H1 (cell line): ENCODE measurements around the gene CRAT. TPM values are rescaled to one million over a fixed set of nuclear protein-coding genes. Genes with fewer than 3 reads are reported as not detected.

Experiments
- CTCF ChIA-PET: fragments of 300-600 bp; sonication (Branson Sonifier 250); formaldehyde crosslinking; loops from one replicate; lab custom pipeline; 2021; ENCODE audit not compliant: partially characterized antibody; lab: Charles Lee
- POLR2A ChIA-PET: fragments of 300-600 bp; sonication (Branson Sonifier 250); formaldehyde crosslinking; loops from one replicate; lab custom pipeline; 2021; ENCODE audit warnings: inconsistent platforms; ENCODE audit not compliant: partially characterized antibody; lab: Charles Lee
- DNase-seq, 2 experiments: peaks; one replicate each; pipeline versions ENCODE4 v3.0.0 to v3.0.0-alpha.2; 2010 to 2022; ENCODE audit warnings: low spot score in 2 of 2, low read depth in 1 of 2, mixed read lengths in 1 of 2
- FAIRE-seq: peaks from 2 replicates; lab custom pipeline; 2011; peaks lifted over from hg19 to GRCh38; lab: Jason Lieb, UNC
- H2AFZ ChIP-seq: 2 replicates; pipeline ENCODE4 v1.8.1; 2012; ENCODE audit warnings: low read length, inconsistent platforms
- H2AK5ac ChIP-seq: 2 replicates; pipeline ENCODE4 v1.6.1; 2013; ENCODE audit warnings: low read depth, low read length
- H2BK120ac ChIP-seq: replicated peaks from 2 replicates; pipeline ENCODE3; 2013; ENCODE audit warnings: low read depth, low read length, inconsistent platforms
- H2BK12ac ChIP-seq: 2 replicates; pipeline ENCODE4 v1.6.1; 2013; ENCODE audit warnings: low read depth, low read length
- H2BK15ac ChIP-seq: 2 replicates; pipeline ENCODE4 v1.6.1; 2013; ENCODE audit warnings: low read length
- H2BK20ac ChIP-seq: 2 replicates; pipeline ENCODE4 v1.6.1; 2013; ENCODE audit warnings: low read length
- H2BK5ac ChIP-seq: 2 replicates; pipeline ENCODE4 v1.6.1; 2013; ENCODE audit warnings: low read depth, low read length
- H3K14ac ChIP-seq: 2 replicates; pipeline ENCODE4 v1.6.1; 2013; ENCODE audit warnings: inconsistent platforms; ENCODE audit not compliant: insufficient read length
- H3K18ac ChIP-seq: 2 replicates; pipeline ENCODE4 v1.6.1; 2013; ENCODE audit warnings: low read length; ENCODE audit errors: extremely low read depth
- H3K23ac ChIP-seq: 2 replicates; pipeline ENCODE4 v1.6.1; 2013; ENCODE audit warnings: inconsistent platforms; ENCODE audit not compliant: insufficient read length
- H3K23me2 ChIP-seq: 2 replicates; pipeline ENCODE4 v1.6.1; 2013; ENCODE audit warnings: low read depth, low read length
- H3K27ac ChIP-seq: 2 replicates; pipeline ENCODE4 v1.6.1; 2011; ENCODE audit warnings: low read depth, low read length, inconsistent platforms
- H3K27me3 ChIP-seq, 4 experiments: replicated peaks in 1 of 4; 1 replicate in 1 of 4; 2 replicates in 3 of 4; pipeline versions ENCODE4 v1.6.1 to v1.8.1; 2011 to 2013; ENCODE audit warnings: low read length in 3 of 4, mild to moderate bottlenecking in 3 of 4, inconsistent platforms in 2 of 4, mixed read lengths in 2 of 4, moderate library complexity in 1 of 4; ENCODE audit not compliant: control insufficient read depth in 3 of 4, insufficient read depth in 3 of 4; ENCODE audit errors: extremely low read depth in 1 of 4
- H3K36me3 ChIP-seq, 4 experiments: 2 replicates each; pipeline versions ENCODE4 v1.6.1 to v1.8.1; 2011 to 2013; ENCODE audit warnings: mild to moderate bottlenecking in 4 of 4, low read length in 3 of 4, moderate library complexity in 2 of 4, control low read depth in 1 of 4, inconsistent platforms in 1 of 4; ENCODE audit not compliant: insufficient read depth in 4 of 4, control insufficient read depth in 2 of 4
- H3K4ac ChIP-seq: replicated peaks from 2 replicates; pipeline ENCODE3; 2013; ENCODE audit warnings: low read length, low read depth, mixed read lengths, inconsistent platforms; ENCODE audit not compliant: insufficient read length
- H3K4me1 ChIP-seq, 4 experiments: replicated peaks in 1 of 4; 1 replicate in 1 of 4; 2 replicates in 3 of 4; pipeline versions ENCODE4 v1.6.1 to v1.8.1; 2011 to 2013; ENCODE audit warnings: low read length in 3 of 4, inconsistent platforms in 2 of 4, mixed read lengths in 1 of 4; ENCODE audit not compliant: insufficient read depth in 4 of 4, control insufficient read depth in 3 of 4
- H3K4me2 ChIP-seq, 2 experiments: 2 replicates each; pipeline versions ENCODE4 v1.6.1 to v1.8.1; 2011 to 2013; ENCODE audit warnings: low read depth in 2 of 2, low read length in 2 of 2, control low read depth in 1 of 2, inconsistent platforms in 1 of 2, mild to moderate bottlenecking in 1 of 2; ENCODE audit not compliant: insufficient read depth in 1 of 2
- H3K4me3 ChIP-seq, 4 experiments: fragments of 200-600, 300-600 bp in 1 of 4; sonication (generic), shearing (Covaris generic), sonication (Bioruptor Twin) in 1 of 4; 2 replicates each; pipeline versions ENCODE4 v1.5.1 to v1.8.1; 2011 to 2016; ENCODE audit warnings: low read length in 4 of 4, low read depth in 3 of 4, control low read depth in 2 of 4, inconsistent platforms in 2 of 4, mild to moderate bottlenecking in 2 of 4, mixed read lengths in 1 of 4, moderate library complexity in 1 of 4; ENCODE audit not compliant: insufficient read depth in 2 of 4; ENCODE audit errors: extremely low read depth in 1 of 4
- H3K56ac ChIP-seq: replicated peaks from 2 replicates; pipeline ENCODE3; 2013; ENCODE audit warnings: low read depth, mild to moderate bottlenecking, mixed read lengths, low read length, inconsistent platforms; ENCODE audit not compliant: insufficient read length
- H3K79me1 ChIP-seq: 2 replicates; pipeline ENCODE4 v1.6.1; 2013; ENCODE audit warnings: low read depth, low read length, control low read depth
- H3K79me2 ChIP-seq, 2 experiments: 2 replicates each; pipeline versions ENCODE4 v1.6.1 to v1.8.1; 2012 to 2013; ENCODE audit warnings: low read length in 2 of 2, mild to moderate bottlenecking in 2 of 2, inconsistent platforms in 1 of 2; ENCODE audit not compliant: insufficient read depth in 2 of 2, control insufficient read depth in 1 of 2
- H3K9ac ChIP-seq, 4 experiments: replicated peaks in 1 of 4; 1 replicate in 1 of 4; 2 replicates in 3 of 4; pipeline versions ENCODE4 v1.6.1 to v1.8.1; 2011 to 2013; ENCODE audit warnings: low read depth in 3 of 4, low read length in 3 of 4, control low read depth in 2 of 4, mild to moderate bottlenecking in 2 of 4, moderate library complexity in 2 of 4, inconsistent platforms in 1 of 4; ENCODE audit errors: extremely low read depth in 1 of 4
- H3K9me3 ChIP-seq, 2 experiments: 2 replicates each; pipeline versions ENCODE4 v1.6.1 to v1.8.1; 2012 to 2013; ENCODE audit warnings: mild to moderate bottlenecking in 2 of 2, moderate library complexity in 2 of 2, control low read depth in 1 of 2, inconsistent platforms in 1 of 2, low read depth in 1 of 2, low read length in 1 of 2, mixed read lengths in 1 of 2; ENCODE audit not compliant: insufficient read depth in 2 of 2
- H4K20me1 ChIP-seq, 2 experiments: replicated peaks in 1 of 2; 2 replicates each; pipeline versions ENCODE3 to v1.8.1; 2011 to 2013; ENCODE audit warnings: inconsistent platforms in 2 of 2, low read length in 2 of 2, mild to moderate bottlenecking in 1 of 2; ENCODE audit not compliant: insufficient read depth in 2 of 2, control insufficient read depth in 1 of 2
- H4K5ac ChIP-seq: 2 replicates; pipeline ENCODE4 v1.6.1; 2013; ENCODE audit warnings: low read length, low read depth, mixed read lengths, inconsistent platforms; ENCODE audit not compliant: insufficient read length
- H4K8ac ChIP-seq: 2 replicates; pipeline ENCODE4 v1.8.0; 2013; ENCODE audit warnings: mild to moderate bottlenecking, moderate library complexity, low read length, inconsistent platforms; ENCODE audit not compliant: insufficient read depth; ENCODE audit errors: extremely low read depth
- H4K91ac ChIP-seq: replicated peaks from 2 replicates; pipeline ENCODE3; 2013; ENCODE audit warnings: low read length, mixed read lengths, inconsistent platforms; ENCODE audit not compliant: insufficient read length
- ASH2L ChIP-seq: fragments of 200-600, 300-600 bp; sonication (generic); IDR thresholded peaks from one replicate; pipeline ENCODE4 v1.7.1; 2017; ENCODE audit warnings: low read length
- BRCA1 ChIP-seq: IDR thresholded peaks from 2 replicates; pipeline ENCODE4 v1.6.1; 2012; ENCODE audit warnings: low read depth, low read length, improper control_type of control experiment
- CHD1 ChIP-seq: IDR thresholded peaks from 2 replicates; pipeline ENCODE4 v1.6.1; 2012; ENCODE audit warnings: low read depth, low read length, improper control_type of control experiment
- CREB1 ChIP-seq: IDR thresholded peaks from 2 replicates; pipeline ENCODE4 v1.6.1; 2012; ENCODE audit warnings: inconsistent platforms
- KDM1A ChIP-seq: fragments of 200-600, 300-600 bp; sonication (generic); IDR thresholded peaks from 2 replicates; pipeline ENCODE4 v1.7.1; 2016; ENCODE audit warnings: mild to moderate bottlenecking, low read length, borderline replicate concordance
- RBBP5 ChIP-seq: IDR thresholded peaks from 2 replicates; pipeline ENCODE4 v1.7.1; 2012; ENCODE audit warnings: low read depth, mild to moderate bottlenecking, inconsistent platforms, low read length, moderate library complexity, borderline replicate concordance
- RFX5 ChIP-seq: IDR thresholded peaks from 2 replicates; pipeline ENCODE4 v1.6.1; 2011; ENCODE audit warnings: low read depth, low read length, improper control_type of control experiment, borderline replicate concordance
- SP2 ChIP-seq: IDR thresholded peaks from 2 replicates; pipeline ENCODE4 v1.6.1; 2012; ENCODE audit warnings: mild to moderate bottlenecking, low read length, inconsistent platforms
- WGBS, 2 experiments: shearing (Covaris generic) in 1 of 2; methylation state at CpG; one replicate each; pipeline versions ENCODE4 v1.1.6 to v1.1.7; 2013 to 2015; ENCODE audit warnings: low lambda C conversion rate in 2 of 2, mixed read lengths in 2 of 2, inconsistent platforms in 1 of 2, low coverage in 1 of 2, missing lambda C conversion rate in 1 of 2; ENCODE audit not compliant: insufficient replicate concordance in 2 of 2, insufficient coverage in 1 of 2, insufficient read length in 1 of 2; ENCODE audit errors: extremely low coverage in 1 of 2, missing lambda C conversion rate in 1 of 2; 5-methylcytosine and 5-hydroxymethylcytosine counted together
- polyA plus RNA-seq, 7 experiments: library from polyadenylated mRNA; depleted of rRNA in 3 of 7; stranded (reverse) in 5 of 7; unstranded in 2 of 7; fragments of >200 nt in 5 of 7; fragments of 200-250 nt in 2 of 7; gene quantifications; 1 replicate in 5 of 7; 2 replicates in 1 of 7; 4 replicates in 1 of 7; pipeline versions ENCODE4 v1.2.1 to v1.2.3, GENCODE V29; 2011 to 2013; ENCODE audit warnings: missing spikeins in 2 of 7, mixed read lengths in 2 of 7
- total RNA-seq: library from RNA; stranded (reverse); fragmentation: NEBNext Ultra II Directional; extraction: Animal tissue kit (Norgen Biotek cat#: 25700); gene quantifications from 2 replicates; pipeline ENCODE4 v1.2.1, GENCODE V29; 2021

CRAT gene
- total and polyA plus RNA-seq, 2 of the 8 experiments (the other 6 are each of a cell fraction or from before 2014, with no cell fraction given), result 8.2 to 17.3 TPM

DNA sequence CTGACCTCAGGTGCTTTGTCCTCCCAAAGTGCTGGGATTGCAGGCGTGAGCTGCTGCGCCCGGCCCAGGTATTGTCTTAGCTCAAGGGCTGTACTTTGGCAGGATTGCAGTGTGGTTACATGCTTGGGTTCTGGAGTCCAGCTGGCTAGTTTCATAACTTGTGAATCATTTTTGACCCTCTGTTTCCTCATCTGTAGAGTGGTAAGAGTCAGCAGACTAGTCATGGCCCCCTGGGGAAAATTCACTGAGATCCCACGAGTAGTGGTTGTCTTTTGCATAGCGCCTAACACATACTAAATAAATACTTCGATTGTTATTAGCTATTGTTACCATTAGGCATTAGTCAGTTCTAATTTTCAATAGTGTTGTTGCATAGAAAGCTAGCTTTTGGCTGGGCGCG, 14.9 kb upstream of the CRAT start:
- H3K4me3 ChIP-seq, result no peak overlapping the region
- H3K56ac ChIP-seq, result no peak overlapping the region
- no peak overlapping the region for H3K23ac ChIP-seq
- H2AFZ ChIP-seq, result no peak overlapping the region
- H2BK12ac ChIP-seq, result no peak overlapping the region
- H3K4ac ChIP-seq, result no peak overlapping the region
- H3K4me2 ChIP-seq, result no peak overlapping the region; a peak in 1 of 4 replicates
- ChIA-PET CTCF (interaction anchor here (0.6 to 12.2 kb wide), 7 partner anchors 8 to 517 kb away, joined by 3 to 169 read pairs (median 3); no protein-coding TSS in a partner anchor), POLR2A (interaction anchor here (0.6 to 2.0 kb wide), 5 partner anchors 13 to 157 kb away, joined by 3 to 8 read pairs (median 4); partner anchors contain the start of gene IER5L)
- H3K4me1 ChIP-seq, result peaks cover 9 to 18% (median 12%) of the 10 kb centered on the region in 4 experiments
- FAIRE-seq, result no peak
- peaks cover 3 to 26% of the 10 kb centered on the region in 2 experiments; a peak in 2 of 4 replicates for H3K79me2 ChIP-seq
- 91% methylated on average over 8 of the region's 8 CpGs; no CpG with 5 or more reads in 1 of the 2 experiments for WGBS, 2 experiments
- no peak overlapping the region for H2BK5ac ChIP-seq
- no peak overlapping the region for H2BK120ac ChIP-seq
- H3K23me2 ChIP-seq, result no peaks in the 10 kb centered on the region
- TF ChIP-seq BRCA1, result no peak
- no peak for TF ChIP-seq CHD1
- no peak for TF ChIP-seq KDM1A
- TF ChIP-seq SP2, result no peak
- TF ChIP-seq RFX5, result no peak
- TF ChIP-seq ASH2L, result no peak
- no peak for TF ChIP-seq CREB1
- no peak for TF ChIP-seq RBBP5
- TF ChIP-seq, all 59 proteins: peak for 0
- no peak overlapping the region for H4K5ac ChIP-seq
- H3K14ac ChIP-seq, result no peak overlapping the region
- H4K91ac ChIP-seq, result no peak overlapping the region
- no peak overlapping the region for H2AK5ac ChIP-seq
- peaks cover 12 to 51% (median 23%) of the 10 kb centered on the region in 4 experiments; a peak in 6 of 8 replicates for H3K36me3 ChIP-seq
- H3K79me1 ChIP-seq, result peaks cover 15% of the 10 kb centered on the region
- peaks cover 0 to 4% of the 10 kb centered on the region in 2 experiments for H4K20me1 ChIP-seq
- no peak overlapping the region for H2BK20ac ChIP-seq
- H3K18ac ChIP-seq, result no peak overlapping the region
- no peak overlapping the region for H2BK15ac ChIP-seq
- no peaks in the 10 kb centered on the region for H3K9me3 ChIP-seq
- H3K9ac ChIP-seq, result no peak overlapping the region
- H4K8ac ChIP-seq, result no peak overlapping the region
- H3K27ac ChIP-seq, result no peak overlapping the region
- H3K27me3 ChIP-seq, result no peaks in the 10 kb centered on the region
- no peak for DNase-seq
